Cardiac muscle cell (in vitro differentiated cells and primary cell): ENCODE results near the gene PADI3. TPM values are rescaled to one million over a fixed set of nuclear protein-coding genes. Genes with fewer than 3 reads are reported as not detected.

Source experiments
- DNase-seq, 2 donors: peaks; one replicate each; pipeline versions ENCODE4 v3.0.0 to v3.0.0-alpha.2; 2010 to 2017; ENCODE audit warnings: low read depth in 1 of 2, low spot score in 1 of 2
- H3K27ac ChIP-seq: fragments of 200-600 bp; sonication (generic); 2 replicates; pipeline ENCODE4 v1.5.1; 2016
- H3K27me3 ChIP-seq: fragments of 200-600 bp; sonication (generic); 2 replicates; pipeline ENCODE4 v1.6.0; 2016; ENCODE audit warnings: control low read depth
- H3K36me3 ChIP-seq: fragments of 200-600 bp; sonication (generic); 2 replicates; pipeline ENCODE4 v1.5.1; 2016; ENCODE audit warnings: control low read depth
- H3K4me1 ChIP-seq: fragments of 200-600 bp; sonication (generic); 2 replicates; pipeline ENCODE4 v1.8.1; 2017; ENCODE audit warnings: low read depth, mild to moderate bottlenecking, mixed run types
- H3K4me3 ChIP-seq: fragments of 200-600 bp; sonication (generic); 2 replicates; pipeline ENCODE4 v1.5.1; 2016; ENCODE audit warnings: mild to moderate bottlenecking
- H3K9me3 ChIP-seq: fragments of 200-600 bp; sonication (generic); 2 replicates; pipeline ENCODE4 v1.5.1; 2017; ENCODE audit warnings: low read depth, mild to moderate bottlenecking, control low read depth
- CTCF ChIP-seq: IDR thresholded peaks from 2 replicates; pipeline ENCODE4 v1.5.1; 2012; ENCODE audit warnings: low read depth, mild to moderate bottlenecking, low read length
- polyA plus RNA-seq: library from polyadenylated mRNA; unstranded; fragments of >200 nt; fragmentation: Nextera tagmentation; extraction: Ambion mirVana; gene quantifications from 2 replicates; pipeline ENCODE4 v1.2.1, GENCODE V29; 2016
- total RNA-seq: library from RNA; depleted of rRNA; stranded (reverse); fragments of >200 nt; gene quantifications from 2 replicates; pipeline ENCODE4 v1.2.3, GENCODE V29; 2016

Gene PADI3
- total and polyA plus RNA-seq, 2 experiments from 2014 or later, result 0.24 TPM; not detected in 1

DNA sequence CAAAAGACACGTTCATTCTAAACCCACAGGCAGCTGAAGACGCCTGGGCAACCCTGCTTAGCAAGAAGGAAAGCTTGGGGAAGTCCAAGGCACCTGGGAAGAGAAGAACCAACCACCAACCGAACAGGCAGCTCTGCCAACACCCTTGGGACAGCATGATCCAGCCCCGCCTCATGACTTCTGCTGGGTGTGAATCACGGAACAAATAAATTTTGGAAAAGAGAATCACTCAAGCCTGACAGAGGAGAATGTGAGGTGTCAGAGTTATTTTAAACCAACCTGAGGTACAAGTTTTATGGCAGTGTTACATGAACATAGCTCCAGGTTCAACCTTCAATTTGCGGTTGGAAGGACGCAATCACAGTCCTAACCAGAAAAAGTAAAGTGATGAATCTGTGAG is 49.1 kb downstream of the PADI3 start:
- no peaks in the 10 kb centered on the region for H3K36me3 ChIP-seq
- H3K27ac ChIP-seq, result no peak overlapping the region
- TF ChIP-seq CTCF, result no peak
- no peak for DNase-seq
- no peak overlapping the region for H3K4me3 ChIP-seq
- H3K4me1 ChIP-seq, result no peaks in the 10 kb centered on the region
- no peaks in the 10 kb centered on the region for H3K9me3 ChIP-seq
- H3K27me3 ChIP-seq, result no peaks in the 10 kb centered on the region

- H3K9me3 ChIP-seq, result no peaks in the 10 kb centered on the region
- no peaks in the 10 kb centered on the region for H3K27me3 ChIP-seq
- no peak overlapping the region for H3K27ac ChIP-seq
- no peaks in the 10 kb centered on the region for H3K36me3 ChIP-seq
- DNase-seq, result no peak
- H3K4me3 ChIP-seq, result no peak overlapping the region
- no peak for TF ChIP-seq CTCF
- no peaks in the 10 kb centered on the region for H3K4me1 ChIP-seq
These were observed 52.9 kb downstream of the PADI3 start for GRCh38 chr1:17301767-17302166.

DNA sequence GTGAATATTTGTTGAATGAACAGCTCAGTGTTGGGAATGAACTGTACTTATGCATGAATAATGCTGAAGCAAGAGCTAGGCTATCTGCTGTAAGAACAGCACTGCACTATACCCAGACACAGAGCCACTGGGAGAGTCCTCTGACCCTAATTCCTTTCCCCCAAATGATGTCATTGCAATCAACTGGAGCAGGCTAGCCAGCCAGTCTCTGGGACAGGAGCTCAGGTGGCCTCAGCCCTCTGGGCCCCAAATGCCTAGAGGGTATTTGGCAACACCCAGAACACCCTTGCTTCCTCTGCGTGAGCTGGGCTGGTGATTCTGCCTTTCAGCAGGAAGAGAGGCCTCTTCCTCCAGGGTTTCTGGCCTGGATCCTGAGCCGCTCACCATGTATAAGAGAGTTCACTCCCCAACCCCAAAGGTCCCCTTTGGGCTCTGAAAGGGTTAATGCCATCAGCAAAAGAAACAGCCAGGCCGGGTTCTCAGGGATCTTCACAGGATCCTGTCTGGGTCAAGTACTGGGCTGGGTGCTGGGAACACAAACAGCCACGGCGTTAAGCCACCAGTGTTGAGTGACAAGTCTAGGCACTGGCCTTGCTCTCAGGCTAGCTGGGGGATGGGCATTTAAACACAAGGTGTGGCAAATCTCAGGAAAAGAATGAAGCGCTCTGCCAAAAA is 55.4 kb downstream of the PADI3 start:
- Histone ChIP-seq H3K36me3 (no peaks in the 10 kb centered on the region), H3K4me1 (no peaks in the 10 kb centered on the region), H3K9me3 (no peaks in the 10 kb centered on the region), H3K4me3 (no peak overlapping the region), H3K27ac (no peak overlapping the region), H3K27me3 (no peaks in the 10 kb centered on the region)
- peak in 1 of 2 donors; percentile 57 for DNase-seq
- TF ChIP-seq CTCF, result no peak

- no peaks in the 10 kb centered on the region for H3K27me3 ChIP-seq
- no peaks in the 10 kb centered on the region for H3K36me3 ChIP-seq
- no peaks in the 10 kb centered on the region for H3K4me1 ChIP-seq
- no peak for DNase-seq
- TF ChIP-seq CTCF, result no peak
- no peak overlapping the region for H3K4me3 ChIP-seq
- H3K9me3 ChIP-seq, result no peaks in the 10 kb centered on the region
- H3K27ac ChIP-seq, result no peak overlapping the region
These were observed 55.9 kb downstream of the PADI3 start for GRCh38 chr1:17304826-17305175.

DNA sequence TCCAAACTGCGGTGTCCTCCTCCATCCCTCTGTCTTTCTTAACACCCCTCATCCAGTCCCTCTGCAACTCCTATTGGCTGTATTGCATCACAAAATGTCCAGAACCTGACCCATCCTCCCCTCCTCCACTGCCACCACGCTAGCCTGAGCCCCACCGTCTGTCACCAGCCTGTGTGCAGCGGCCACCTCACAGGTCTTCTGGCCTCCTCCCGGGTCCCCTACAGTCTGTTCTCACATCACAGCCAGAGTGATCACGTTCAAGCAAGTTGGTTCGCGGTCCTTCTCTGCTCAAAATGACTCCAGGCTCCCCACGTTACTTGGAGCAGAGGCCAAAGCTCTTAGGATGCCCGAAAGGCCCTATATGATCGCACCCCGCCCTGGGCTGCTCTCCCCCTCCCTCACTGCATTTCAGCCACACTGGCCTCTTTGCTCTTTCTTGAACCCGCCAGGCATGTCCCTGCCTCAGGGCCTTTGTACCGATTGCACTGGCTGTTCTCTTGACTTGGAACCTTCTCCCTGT is 56.7 kb downstream of the PADI3 start:
- Histone ChIP-seq H3K4me1 (no peaks in the 10 kb centered on the region), H3K9me3 (no peaks in the 10 kb centered on the region), H3K4me3 (no peak overlapping the region), H3K27ac (no peak overlapping the region), H3K27me3 (no peaks in the 10 kb centered on the region), H3K36me3 (no peaks in the 10 kb centered on the region)
- DNase-seq, result no peak
- TF ChIP-seq CTCF, result no peak
